K562 (cell line): ENCODE results near the gene NOX5. TPM values are rescaled to one million over a fixed set of nuclear protein-coding genes. Genes with fewer than 3 reads are reported as not detected.

Experiments used
- ATAC-seq: fragments of 200-7000 bp; cut with Tn5 transposase; 3 replicates; pipeline ENCODE4 v1.9.1; 2020; ENCODE audit warnings: moderate library complexity
- BruUV-seq: library from RNA; stranded (reverse); fragments of 400-500 nt; replicated peaks from 2 replicates; lab custom pipeline; 2021; lab: Mats Ljungman, UMichigan
- CTCF ChIA-PET: fragments of 300-600 bp; formaldehyde crosslinking; extraction: SDS; loops from one replicate; lab custom pipeline; 2021; ENCODE audit warnings: low intra/inter-chr PET ratio; lab: Yijun Ruan, JAX
- POLR2A ChIA-PET: fragments of 300-600, 350-650 bp; sonication (Branson Sonifier 250); formaldehyde crosslinking; extraction: SDS; loops from one replicate; lab custom pipeline; 2021; ENCODE audit warnings: antibody characterized with exemption, inconsistent platforms; lab: Yijun Ruan, JAX
- DNase-seq, 4 experiments: peaks; one replicate each; pipeline versions ENCODE4 v3.0.0 to v3.0.0-alpha.2; 2011 to 2018; ENCODE audit warnings: low spot score in 3 of 4, mixed read lengths in 3 of 4; ENCODE audit errors: extremely low read depth in 1 of 4
- FAIRE-seq: peaks from 2 replicates; lab custom pipeline; 2011; peaks lifted over from hg19 to GRCh38; lab: Jason Lieb, UNC
- H2AFZ ChIP-seq: 2 replicates; pipeline ENCODE4 v1.6.0; 2011; ENCODE audit warnings: low read depth, low read length, control low read depth, inconsistent platforms
- H3K27ac ChIP-seq: fragments of 200-600 bp; 3 replicates; pipeline ENCODE4 v1.8.0; 2011; ENCODE audit warnings: low read depth, mild to moderate bottlenecking, control low read depth, inconsistent platforms, low read length, moderate library complexity, mixed read lengths; ENCODE audit errors: extremely low read depth
- H3K27me3 ChIP-seq, 2 experiments: fragments of 300-600 bp in 1 of 2; 2 replicates in 1 of 2; 3 replicates in 1 of 2; pipeline versions ENCODE4 v1.6.0 to v1.8.0; 2011; ENCODE audit warnings: inconsistent platforms in 2 of 2, low read length in 2 of 2, mild to moderate bottlenecking in 1 of 2, mixed read lengths in 1 of 2, moderate library complexity in 1 of 2; ENCODE audit not compliant: control insufficient read depth in 2 of 2, insufficient read depth in 2 of 2
- H3K36me3 ChIP-seq: fragments of 300-600 bp; 3 replicates; pipeline ENCODE4 v1.8.0; 2011; ENCODE audit warnings: mild to moderate bottlenecking, low read length, inconsistent platforms; ENCODE audit not compliant: control insufficient read depth, insufficient read depth
- H3K4me1 ChIP-seq, 2 experiments: fragments of 200-600 bp in 1 of 2; replicated peaks in 1 of 2; 2 replicates in 1 of 2; 3 replicates in 1 of 2; pipeline versions ENCODE4 v1.5.1 to v1.8.0; 2011; ENCODE audit warnings: inconsistent platforms in 2 of 2, low read length in 2 of 2, mild to moderate bottlenecking in 1 of 2, mixed read lengths in 1 of 2, moderate library complexity in 1 of 2; ENCODE audit not compliant: control insufficient read depth in 2 of 2, insufficient read depth in 2 of 2
- H3K4me2 ChIP-seq: 2 replicates; pipeline ENCODE4 v1.6.1; 2011; ENCODE audit warnings: low read length, control low read depth, inconsistent platforms, mixed read lengths; ENCODE audit not compliant: insufficient read depth
- H3K4me3 ChIP-seq: fragments of 200-600 bp; sonication (generic), shearing (Covaris generic); 2 replicates; pipeline ENCODE4 v1.5.1; 2016; ENCODE audit warnings: control low read depth, inconsistent platforms
- H3K79me2 ChIP-seq: fragments of 200-600 bp; 3 replicates; pipeline ENCODE4 v1.8.0; 2011; ENCODE audit warnings: low read length, inconsistent platforms; ENCODE audit not compliant: control insufficient read depth, insufficient read depth
- H3K9ac ChIP-seq, 2 experiments: 2 replicates each; pipeline versions ENCODE4 v1.6.0 to v1.6.1; 2011; ENCODE audit warnings: low read depth in 2 of 2, low read length in 2 of 2, control low read depth in 1 of 2, inconsistent platforms in 1 of 2, mild to moderate bottlenecking in 1 of 2, mixed read lengths in 1 of 2; ENCODE audit not compliant: insufficient read depth in 1 of 2
- H3K9me1 ChIP-seq: one replicate; pipeline ENCODE4 v1.6.0; 2011; ENCODE audit warnings: inconsistent platforms, mild to moderate bottlenecking, low read length, moderate library complexity; ENCODE audit not compliant: control insufficient read depth, insufficient read depth
- H3K9me3 ChIP-seq: replicated peaks from 2 replicates; pipeline ENCODE4 v1.5.1; 2011; ENCODE audit warnings: low read depth, low read length, inconsistent platforms; ENCODE audit not compliant: control insufficient read depth, insufficient read depth
- H4K20me1 ChIP-seq: replicated peaks from 2 replicates; pipeline ENCODE4 v1.6.1; 2011; ENCODE audit warnings: low read length, inconsistent platforms, mixed read lengths; ENCODE audit not compliant: control insufficient read depth, insufficient read depth
- CHD1 ChIP-seq: fragments of 200-600 bp; sonication (generic); IDR thresholded peaks from one replicate; pipeline ENCODE4 v1.6.1; 2012; ENCODE audit warnings: mild to moderate bottlenecking, moderate library complexity, low read length, inconsistent platforms
- IRF2 ChIP-seq: sonication (generic); formaldehyde crosslinking; IDR thresholded peaks from 2 replicates; pipeline ENCODE4 v1.8.1; 2022; ENCODE audit warnings: mild to moderate bottlenecking, missing genetic modification reagents
- KLF6 ChIP-seq: fragments of 250-450 bp; sonication (Bioruptor Pico); IDR thresholded peaks from 2 replicates; pipeline ENCODE4 v1.4.0; 2020; ENCODE audit warnings: mild to moderate bottlenecking, moderate library complexity, borderline replicate concordance
- MYNN ChIP-seq, 2 experiments: sonication (generic); formaldehyde crosslinking in 1 of 2; IDR thresholded peaks; 2 replicates each; pipeline versions ENCODE4 v1.5.0 to v1.6.1; 2016 to 2020; ENCODE audit warnings: antibody characterized with exemption in 1 of 2, missing genetic modification reagents in 1 of 2
- WGBS: fragments of 100-300 bp; shearing (Covaris generic); methylation state at CpG from one replicate; pipeline ENCODE4 v1.1.6; 2016; ENCODE audit warnings: low coverage, mixed read lengths; ENCODE audit not compliant: insufficient coverage; ENCODE audit errors: missing lambda C conversion rate; 5-methylcytosine and 5-hydroxymethylcytosine counted together
- in situ Hi-C: fragments of 300-500 bp; cut with MboI; formaldehyde crosslinking; loops from 4 replicates; pipeline ENCODE4 v1.15.0; 2018; ENCODE audit warnings: inconsistent platforms, mixed read lengths
- intact Hi-C: fragments of 100-400 bp; cut with micrococcal nuclease; formaldehyde crosslinking; loops from 2 replicates; pipeline ENCODE4 v1.14.2; 2022
- polyA plus RNA-seq, 8 experiments: library from polyadenylated mRNA; depleted of rRNA in 4 of 8; stranded (reverse) in 5 of 8; unstranded in 3 of 8; fragments of >200 nt; fragmentation: Nextera tagmentation in 2 of 8; fragmentation: Illumina TruSeq in 1 of 8; extraction: Ambion mirVana in 2 of 8; extraction: Trizol in 1 of 8; gene quantifications; 2 replicates each; pipeline versions ENCODE4 v1.2.1 to v1.2.3, GENCODE V29; 2011 to 2014; ENCODE audit warnings: inconsistent platforms in 1 of 8, missing spikeins in 1 of 8
- total RNA-seq, 7 experiments: library from RNA; depleted of rRNA in 6 of 7; stranded (reverse); fragments of >200 nt in 6 of 7; fragmentation: Illumina TruSeq in 2 of 7; extraction: Trizol in 2 of 7; gene quantifications; 2 replicates each; pipeline versions ENCODE4 v1.2.1 to v1.2.3, GENCODE V29; 2011 to 2021; ENCODE audit warnings: low replicate concordance in 1 of 7
- TF ChIP-seq, protein P1 (sequence below): fragments of 250-450 bp; sonication (Bioruptor Pico); IDR thresholded peaks from 2 replicates; pipeline ENCODE4 v1.8.0; 2022; ENCODE audit warnings: moderate library complexity, mild to moderate bottlenecking, inconsistent platforms

The NOX5 gene
- total and polyA plus RNA-seq, 9 of the 15 experiments (the other 6 are each of a cell fraction or from before 2014, with no cell fraction given) = 0.01 TPM; not detected in 8

DNA sequence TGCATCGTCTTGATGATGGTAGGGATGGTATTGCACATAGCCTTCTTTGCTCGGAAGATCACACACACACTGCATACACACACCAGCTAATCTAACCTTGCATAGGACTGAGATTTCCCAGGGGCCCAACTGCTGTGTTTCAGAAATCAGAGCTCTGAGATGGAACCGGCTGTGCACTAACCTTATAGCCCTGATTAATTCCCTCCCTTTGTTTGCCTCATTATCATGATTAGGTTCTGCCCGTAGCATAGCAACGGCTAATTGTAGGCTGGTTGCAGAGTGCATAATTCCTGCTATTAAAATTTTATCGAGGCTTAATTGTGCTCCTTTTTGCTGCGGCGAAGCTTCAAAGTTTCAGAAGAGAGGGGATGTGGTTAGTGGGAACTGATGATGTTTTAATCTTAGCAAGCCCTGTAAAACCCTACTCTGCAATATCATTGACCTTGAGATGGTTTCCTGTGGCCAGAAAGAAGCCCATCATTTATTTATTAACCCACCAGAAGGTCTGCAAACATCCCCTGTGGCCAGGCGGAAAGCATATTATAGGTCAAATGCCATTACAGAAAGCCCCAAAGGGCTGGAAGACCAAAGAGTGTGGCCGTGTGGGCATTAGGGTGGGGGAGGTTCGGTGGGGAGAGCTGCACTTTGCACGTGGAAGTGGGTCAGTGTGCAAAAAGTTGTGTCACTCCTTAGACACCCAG, 89.7 kb downstream of the NOX5 start:
- H3K9me3 ChIP-seq = no peaks in the 10 kb centered on the region
- no peaks in the 10 kb centered on the region for H4K20me1 ChIP-seq
- ATAC-seq (no peak), FAIRE-seq (no peak), DNase-seq (no peak)
- H2AFZ ChIP-seq = no peak overlapping the region
- H3K4me1 ChIP-seq = no peaks in the 10 kb centered on the region
- no peaks in the 10 kb centered on the region for H3K79me2 ChIP-seq
- POLR2A ChIA-PET = no interaction called here
- intact Hi-C loops = no loop called here
- WGBS = 2% methylated on average over 12 of the region's 12 CpGs
- H3K27me3 ChIP-seq = peaks cover 7 to 35% of the 10 kb centered on the region in 2 experiments
- no peaks in the 10 kb centered on the region for H3K36me3 ChIP-seq
- H3K9me1 ChIP-seq = no peaks in the 10 kb centered on the region
- H3K27ac ChIP-seq = no peak overlapping the region
- in situ Hi-C loops = no loop called here
- H3K4me3 ChIP-seq = no peak overlapping the region
- CTCF ChIA-PET = no interaction called here
- H3K9ac ChIP-seq = no peak overlapping the region
- H3K4me2 ChIP-seq = no peak overlapping the region
- BruUV-seq = no TSS peak
- TF ChIP-seq CHD1 = no peak
- no peak for TF ChIP-seq IRF2 (CRISPR knock-in tag)
- TF ChIP-seq MYNN (IDR thresholded peaks at IDR 0.05) = no peak
- no peak for TF ChIP-seq MYNN (CRISPR knock-in tag; IDR thresholded peaks at IDR 0.05)
- TF ChIP-seq KLF6 = no peak
- TF ChIP-seq, protein P1, sequence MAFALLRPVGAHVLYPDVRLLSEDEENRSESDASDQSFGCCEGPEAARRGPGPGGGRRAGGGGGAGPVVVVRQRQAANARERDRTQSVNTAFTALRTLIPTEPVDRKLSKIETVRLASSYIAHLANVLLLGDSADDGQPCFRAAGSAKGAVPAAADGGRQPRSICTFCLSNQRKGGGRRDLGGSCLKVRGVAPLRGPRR (CRISPR knock-in tag) = no peak
